ENCODE data around the gene DOCK8.

DNA sequence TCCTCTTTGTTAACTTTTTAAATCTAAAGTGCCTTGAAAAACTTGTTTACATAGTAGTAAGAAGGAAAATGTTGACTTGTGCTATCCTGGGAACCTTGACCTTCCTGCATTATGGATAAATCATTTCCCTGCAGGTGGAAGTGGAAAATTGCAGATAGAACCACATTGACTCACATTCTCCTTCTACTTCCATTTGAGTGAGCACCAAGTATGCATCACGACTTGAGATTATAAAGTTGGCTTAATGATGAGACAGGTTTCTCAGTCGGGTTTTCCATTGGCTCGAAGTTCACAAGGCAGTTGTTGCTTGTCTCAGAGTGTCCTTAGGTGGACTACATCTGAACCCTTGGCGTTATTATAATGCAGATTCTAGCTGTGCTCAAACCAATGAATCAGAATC, 39.9 kb downstream of the DOCK8 start:
- TF ChIP-seq, protein P1, sequence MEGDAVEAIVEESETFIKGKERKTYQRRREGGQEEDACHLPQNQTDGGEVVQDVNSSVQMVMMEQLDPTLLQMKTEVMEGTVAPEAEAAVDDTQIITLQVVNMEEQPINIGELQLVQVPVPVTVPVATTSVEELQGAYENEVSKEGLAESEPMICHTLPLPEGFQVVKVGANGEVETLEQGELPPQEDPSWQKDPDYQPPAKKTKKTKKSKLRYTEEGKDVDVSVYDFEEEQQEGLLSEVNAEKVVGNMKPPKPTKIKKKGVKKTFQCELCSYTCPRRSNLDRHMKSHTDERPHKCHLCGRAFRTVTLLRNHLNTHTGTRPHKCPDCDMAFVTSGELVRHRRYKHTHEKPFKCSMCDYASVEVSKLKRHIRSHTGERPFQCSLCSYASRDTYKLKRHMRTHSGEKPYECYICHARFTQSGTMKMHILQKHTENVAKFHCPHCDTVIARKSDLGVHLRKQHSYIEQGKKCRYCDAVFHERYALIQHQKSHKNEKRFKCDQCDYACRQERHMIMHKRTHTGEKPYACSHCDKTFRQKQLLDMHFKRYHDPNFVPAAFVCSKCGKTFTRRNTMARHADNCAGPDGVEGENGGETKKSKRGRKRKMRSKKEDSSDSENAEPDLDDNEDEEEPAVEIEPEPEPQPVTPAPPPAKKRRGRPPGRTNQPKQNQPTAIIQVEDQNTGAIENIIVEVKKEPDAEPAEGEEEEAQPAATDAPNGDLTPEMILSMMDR (conservative IDR thresholded peaks at IDR 0.05) = no peak
- TF ChIP-seq ZFX (IDR thresholded peaks at IDR 0.05) = no peak

Measured in C4-2B (cell line).